Measurements from ENCODE around the gene ALKBH4. TPM values are rescaled to one million over a fixed set of nuclear protein-coding genes. Genes with fewer than 3 reads are reported as not detected.
"Not testable (repeated sequence)": the region's sequence is repeated elsewhere in the genome, so short reads cannot be mapped to it uniquely, and the experiment has no call there.

Gene ALKBH4
- total RNA-seq, 2 donors from 2014 or later = 25.2 to 27.0 TPM

- H3K9me3 ChIP-seq; DNase-seq (ENCODE audit: low spot score); intact Hi-C loops (cut with DNase I); H3K27me3 ChIP-seq (replicated peaks; ENCODE audit: insufficient read depth); H3K36me3 ChIP-seq; H3K4me1 ChIP-seq (replicated peaks); H3K4me3 ChIP-seq; H3K27ac ChIP-seq: not testable (repeated sequence)
- no CpG with 5 or more reads among the region's 67 CpGs for WGBS
Observed at GRCh38 chr7:102494473-102495149, 29.9 kb upstream of the ALKBH4 start.

GRCh38 chr7:102494026-102494425 is 29.4 kb upstream of the ALKBH4 start:
- H3K4me3 ChIP-seq; H3K36me3 ChIP-seq; H3K27me3 ChIP-seq (replicated peaks; ENCODE audit: insufficient read depth); H3K9me3 ChIP-seq; intact Hi-C loops (cut with DNase I); H3K27ac ChIP-seq; H3K4me1 ChIP-seq (replicated peaks): not testable (repeated sequence)
- WGBS = 53% methylated on average over 7 of the region's 15 CpGs
- DNase-seq (ENCODE audit: low spot score) = peak; percentile 2

DNA sequence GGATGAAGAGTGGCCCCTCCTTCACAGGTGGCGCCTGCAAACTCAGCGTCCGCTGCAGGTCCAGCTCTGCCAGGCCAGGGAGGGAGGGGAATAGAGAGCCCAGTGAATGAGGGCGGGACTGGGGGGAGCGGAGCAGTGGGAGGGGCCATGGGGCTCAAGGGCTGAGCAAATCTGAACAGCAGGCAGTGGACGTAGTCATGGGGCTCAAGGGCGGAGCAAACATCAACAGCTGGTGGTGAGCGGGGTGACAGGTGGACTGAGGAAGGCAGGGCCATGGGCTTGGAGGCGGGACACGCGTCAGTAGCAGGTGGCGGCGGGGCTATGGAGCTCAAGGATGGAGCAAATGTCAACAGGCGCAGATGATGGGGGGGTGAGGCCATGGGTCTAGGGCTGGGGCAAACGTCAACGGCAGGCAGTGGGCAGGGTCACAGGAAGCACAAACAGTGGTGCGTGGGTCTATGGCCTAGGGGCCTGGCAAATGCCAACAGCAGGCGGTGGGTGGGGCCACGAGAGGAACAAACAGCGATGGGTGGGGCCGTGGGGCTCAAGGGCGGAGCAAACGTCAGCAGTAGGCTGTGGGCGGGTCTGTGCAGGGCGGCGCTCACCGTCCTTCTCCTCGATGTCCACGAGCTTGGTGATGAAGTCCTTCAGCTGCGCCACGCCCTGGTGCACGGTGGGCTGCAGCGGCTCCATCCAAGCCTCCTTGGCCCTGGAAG is 28.7 kb upstream of the ALKBH4 start:
- H3K36me3 ChIP-seq; H3K27ac ChIP-seq; H3K4me3 ChIP-seq; H3K27me3 ChIP-seq (replicated peaks; ENCODE audit: insufficient read depth); intact Hi-C loops (cut with DNase I); H3K9me3 ChIP-seq; H3K4me1 ChIP-seq (replicated peaks); DNase-seq (ENCODE audit: low spot score): not testable (repeated sequence)
- WGBS = no CpG with 5 or more reads among the region's 33 CpGs

DNA sequence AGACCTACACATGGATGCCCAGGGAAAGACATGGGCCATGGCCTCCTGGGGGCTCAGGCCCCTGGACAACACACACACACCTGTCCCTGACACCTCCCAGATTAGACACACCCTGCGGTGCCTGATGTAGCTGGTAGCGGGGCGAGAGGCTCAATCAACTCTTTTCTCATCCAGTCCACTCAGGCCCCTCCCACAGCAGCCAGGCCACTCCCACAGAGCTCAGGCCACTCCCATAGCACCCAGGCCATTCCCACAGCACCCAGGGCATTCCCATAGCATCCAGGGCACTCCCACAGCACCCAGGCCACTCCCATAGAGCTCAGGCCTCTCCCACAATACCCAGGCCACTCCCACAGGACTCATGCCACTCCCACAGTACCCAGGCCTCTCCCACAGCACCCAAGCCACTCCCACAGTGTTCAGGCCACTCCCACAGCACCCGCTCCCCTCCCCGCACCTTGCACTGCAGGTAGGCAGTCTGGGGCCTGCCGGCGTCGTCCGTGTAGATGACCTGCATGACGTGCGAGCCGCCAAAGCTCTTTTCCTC is 25.9 kb upstream of the ALKBH4 start:
- intact Hi-C loops (cut with DNase I); H3K9me3 ChIP-seq; H3K27ac ChIP-seq; H3K4me3 ChIP-seq; H3K4me1 ChIP-seq (replicated peaks); H3K36me3 ChIP-seq; DNase-seq (ENCODE audit: low spot score); H3K27me3 ChIP-seq (replicated peaks; ENCODE audit: insufficient read depth): not testable (repeated sequence)
- no CpG with 5 or more reads among the region's 12 CpGs for WGBS

DNA sequence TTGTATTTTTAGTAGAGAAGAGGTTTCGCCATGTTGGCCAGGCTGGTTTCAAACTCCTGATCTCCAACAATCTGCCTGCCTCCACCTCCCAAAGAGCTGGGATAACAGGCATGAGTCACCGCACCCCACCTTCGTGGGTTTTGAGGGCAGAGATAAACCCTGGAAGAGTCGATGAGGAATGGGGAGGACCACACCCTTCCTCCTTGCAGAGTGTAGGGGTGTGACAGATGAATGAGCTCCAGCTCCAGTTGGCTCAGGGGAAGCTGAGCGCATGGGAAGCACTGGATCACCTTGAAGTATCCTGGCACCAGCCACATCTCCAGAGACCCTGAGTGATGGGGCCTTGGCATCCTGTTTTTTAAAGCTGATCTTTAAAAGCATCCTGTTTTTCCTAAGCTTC is 19.7 kb upstream of the ALKBH4 start:
- H3K9me3 ChIP-seq; H3K27ac ChIP-seq; intact Hi-C loops (cut with DNase I); H3K4me3 ChIP-seq; H3K36me3 ChIP-seq; H3K4me1 ChIP-seq (replicated peaks); DNase-seq (ENCODE audit: low spot score); H3K27me3 ChIP-seq (replicated peaks; ENCODE audit: insufficient read depth): not testable (repeated sequence)
- WGBS = no CpG with 5 or more reads among the region's 5 CpGs

- H3K36me3 ChIP-seq; H3K27me3 ChIP-seq (replicated peaks; ENCODE audit: insufficient read depth); H3K4me1 ChIP-seq (replicated peaks); DNase-seq (ENCODE audit: low spot score); H3K27ac ChIP-seq; intact Hi-C loops (cut with DNase I); H3K9me3 ChIP-seq; H3K4me3 ChIP-seq: not testable (repeated sequence)
- WGBS = no CpG with 5 or more reads among the region's 10 CpGs
Observed at GRCh38 chr7:102481962-102482361, 17.3 kb upstream of the ALKBH4 start.

DNA sequence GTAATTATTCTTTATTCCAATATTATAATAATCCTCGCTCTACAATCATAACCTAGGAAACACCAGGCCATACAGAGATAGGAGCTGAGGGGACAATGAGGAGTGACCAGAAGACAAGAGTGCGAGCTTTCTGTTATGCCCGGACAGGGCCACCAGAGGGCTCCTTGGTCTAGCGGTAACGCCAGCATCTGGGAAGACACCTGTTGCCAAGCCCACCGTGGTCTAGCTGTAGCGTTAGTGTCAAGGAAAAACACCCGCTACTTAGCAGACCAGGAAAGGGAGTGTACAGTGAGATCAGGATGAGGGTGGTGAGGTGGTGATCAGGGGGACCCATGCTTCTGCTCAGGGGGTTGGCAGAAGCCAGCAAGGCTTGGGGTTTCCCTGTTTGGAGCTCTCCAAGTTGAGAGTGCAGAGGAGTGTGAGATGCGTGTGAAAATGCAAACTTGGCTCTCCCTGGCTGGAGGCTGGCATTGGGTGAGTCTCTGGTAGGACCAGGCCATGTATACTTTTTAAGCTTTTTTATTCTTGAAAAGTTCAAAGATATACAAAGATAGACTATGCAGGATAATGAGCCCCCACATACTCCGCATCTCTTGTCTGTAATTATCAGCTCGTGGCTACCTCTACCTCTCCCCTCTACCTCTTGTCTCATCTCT is 15.4 kb upstream of the ALKBH4 start:
- TF ChIP-seq CTCF (IDR thresholded peaks at IDR 0.05) = peak in 1 of 4 experiments; percentile 56
- H3K4me1 ChIP-seq (replicated peaks); H3K27ac ChIP-seq; H3K9me3 ChIP-seq; H3K27me3 ChIP-seq (replicated peaks; ENCODE audit: insufficient read depth); H3K36me3 ChIP-seq; intact Hi-C loops (cut with DNase I); H3K4me3 ChIP-seq: not testable (repeated sequence)
- WGBS = 9% methylated on average over 9 of the region's 11 CpGs
- DNase-seq (ENCODE audit: low spot score) = peak; percentile 7

DNA sequence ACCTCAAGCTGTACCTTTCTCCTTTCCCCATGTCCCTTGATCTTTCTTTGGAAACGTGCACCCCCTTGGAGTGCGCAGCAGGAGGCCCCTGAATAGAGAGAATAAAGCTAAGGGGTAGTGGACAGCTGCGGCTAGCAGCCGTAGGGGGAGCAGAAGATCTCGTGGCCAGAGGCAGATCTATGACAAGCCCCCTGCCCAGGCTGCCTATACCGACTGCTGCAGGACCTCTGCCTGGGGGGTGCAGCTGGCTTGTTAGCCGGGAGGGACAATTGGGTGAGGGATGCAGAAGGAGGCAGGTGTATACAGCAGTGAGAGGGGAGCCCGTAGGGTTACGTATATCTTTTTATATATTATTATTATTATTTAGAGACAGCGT is 14.5 kb upstream of the ALKBH4 start:
- intact Hi-C loops (cut with DNase I); H3K4me3 ChIP-seq: not testable (repeated sequence)
- WGBS = no CpG with 5 or more reads among the region's 10 CpGs

More for the DNA sequence above, 14.5 kb upstream of the ALKBH4 start:
- not testable (repeated sequence) for H3K27me3 ChIP-seq (replicated peaks; ENCODE audit: insufficient read depth); H3K36me3 ChIP-seq; H3K9me3 ChIP-seq; H3K4me1 ChIP-seq (replicated peaks); DNase-seq (ENCODE audit: low spot score); H3K27ac ChIP-seq

Measured in prostate gland (tissue), 2 donors.